ENCODE measurements around the gene CDC27.
"Not testable (repeated sequence)": the region's sequence is repeated elsewhere in the genome, so short reads cannot be mapped to it uniquely, and the experiment has no call there.

The CDC27 gene

DNA sequence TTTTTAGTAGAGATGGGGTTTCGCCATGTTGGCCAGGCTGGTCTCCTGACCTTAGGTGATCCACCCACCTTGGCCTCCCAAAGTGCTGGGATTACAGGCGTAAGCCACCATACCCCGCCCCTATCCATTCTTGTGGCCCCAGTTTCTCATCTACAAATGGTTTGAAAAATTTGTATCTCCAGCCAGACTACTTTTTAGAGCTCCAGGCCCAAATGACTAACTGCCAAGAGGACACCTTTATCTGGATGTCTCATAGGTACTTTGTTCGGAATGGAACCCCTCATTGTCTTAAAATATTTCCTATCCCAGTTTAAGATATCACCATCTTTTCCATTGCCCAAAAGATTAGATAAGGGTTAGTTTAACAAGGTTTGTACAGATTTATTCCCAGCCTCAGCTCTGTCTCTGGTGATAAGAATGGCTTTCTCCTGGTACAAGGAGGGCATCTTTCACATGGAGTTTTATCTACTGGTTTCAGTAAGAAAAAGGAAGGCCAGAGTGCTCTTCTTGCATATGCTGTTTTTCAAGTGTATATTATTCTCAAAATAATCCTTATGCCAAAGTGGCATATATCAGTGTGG, 4.9 kb upstream of the CDC27 start:
- DNase-seq (ENCODE audit: low read depth): no peak

DNA sequence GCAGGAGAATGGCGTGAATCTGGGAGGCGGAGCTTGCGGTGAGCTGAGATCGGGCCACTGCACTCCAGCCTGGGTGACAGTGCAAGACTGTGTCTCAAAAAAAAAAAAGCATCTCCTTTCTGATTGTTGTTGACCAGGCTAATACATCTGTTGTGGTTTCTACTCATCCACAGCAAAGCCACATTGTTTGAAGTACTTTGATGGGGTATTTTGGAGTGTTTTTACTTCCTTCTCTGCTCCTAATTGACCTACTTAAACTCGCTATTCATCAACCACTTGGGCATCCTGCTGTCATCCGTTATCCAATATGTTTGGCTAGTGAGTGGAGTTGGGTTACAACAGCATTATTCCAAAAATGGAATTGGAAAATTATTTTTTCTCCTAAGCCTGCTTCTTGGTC, 3.5 kb upstream of the CDC27 start:
- DNase-seq (ENCODE audit: low read depth): no peak

DNA sequence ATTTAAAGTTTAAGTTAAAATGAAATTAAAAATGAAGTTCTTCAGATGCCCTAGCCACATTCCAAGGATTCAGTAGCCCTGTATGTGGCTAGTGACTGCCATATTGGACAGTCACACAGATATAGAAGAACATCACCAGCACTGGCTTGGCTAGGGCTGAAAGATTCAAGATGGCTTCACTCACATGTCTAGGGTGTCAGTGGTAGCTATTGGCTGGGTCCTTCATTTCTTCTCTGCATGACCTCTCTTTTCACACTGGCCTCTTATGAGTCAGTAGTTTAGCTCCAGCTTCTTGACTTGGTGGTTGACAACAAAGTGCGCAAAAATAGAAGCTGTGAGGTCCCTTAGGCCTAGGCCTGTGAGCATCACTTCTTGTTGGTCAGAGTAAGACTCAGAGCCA, 1.7 kb upstream of the CDC27 start:
- no peak for DNase-seq (ENCODE audit: low read depth)

DNA sequence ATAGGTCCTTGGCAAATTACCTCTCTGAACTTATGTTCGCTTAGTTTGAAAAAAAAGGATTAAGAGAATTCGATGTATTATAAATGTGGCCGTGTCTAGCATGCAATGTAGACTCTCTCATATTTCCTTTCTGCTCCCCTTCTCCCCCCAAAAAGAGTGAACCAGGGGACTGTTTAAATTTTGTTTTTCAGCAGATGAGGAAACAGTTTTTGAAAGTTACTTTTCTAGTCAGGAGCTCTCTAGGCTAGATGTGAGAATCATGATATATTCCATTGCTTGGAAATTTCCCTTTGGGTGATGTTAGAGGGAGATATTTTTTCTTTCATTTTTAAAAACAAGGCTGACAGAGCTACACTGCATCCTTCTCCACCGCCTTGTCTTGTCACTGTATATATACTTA, 1.1 kb upstream of the CDC27 start:
- DNase-seq (ENCODE audit: low read depth): no peak

DNA sequence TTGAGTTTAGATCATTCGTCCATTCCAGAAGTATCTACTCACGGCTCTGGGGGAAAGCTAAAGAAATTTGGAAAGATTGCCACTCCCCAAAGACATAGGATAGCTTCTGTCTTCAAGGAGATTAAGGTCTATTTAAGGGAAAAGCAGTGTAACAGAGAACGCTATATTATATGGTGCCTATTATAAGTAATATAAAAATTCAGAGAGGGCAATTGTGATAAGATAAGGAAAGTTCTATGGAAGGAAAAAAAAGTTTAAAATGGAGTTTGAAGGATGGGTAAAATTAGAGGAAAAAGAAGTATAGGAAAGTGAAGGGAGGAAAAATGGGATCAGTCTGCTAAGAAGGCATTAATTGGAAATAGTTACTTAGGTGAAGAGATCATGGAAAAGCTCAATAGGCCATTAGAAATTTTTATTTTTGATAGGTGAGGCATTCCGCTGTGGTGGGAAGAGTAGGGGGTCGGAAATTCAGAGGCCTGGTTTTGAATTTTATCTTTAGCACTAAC, 690 bp upstream of the CDC27 start:
- DNase-seq (ENCODE audit: low read depth): no peak

DNA sequence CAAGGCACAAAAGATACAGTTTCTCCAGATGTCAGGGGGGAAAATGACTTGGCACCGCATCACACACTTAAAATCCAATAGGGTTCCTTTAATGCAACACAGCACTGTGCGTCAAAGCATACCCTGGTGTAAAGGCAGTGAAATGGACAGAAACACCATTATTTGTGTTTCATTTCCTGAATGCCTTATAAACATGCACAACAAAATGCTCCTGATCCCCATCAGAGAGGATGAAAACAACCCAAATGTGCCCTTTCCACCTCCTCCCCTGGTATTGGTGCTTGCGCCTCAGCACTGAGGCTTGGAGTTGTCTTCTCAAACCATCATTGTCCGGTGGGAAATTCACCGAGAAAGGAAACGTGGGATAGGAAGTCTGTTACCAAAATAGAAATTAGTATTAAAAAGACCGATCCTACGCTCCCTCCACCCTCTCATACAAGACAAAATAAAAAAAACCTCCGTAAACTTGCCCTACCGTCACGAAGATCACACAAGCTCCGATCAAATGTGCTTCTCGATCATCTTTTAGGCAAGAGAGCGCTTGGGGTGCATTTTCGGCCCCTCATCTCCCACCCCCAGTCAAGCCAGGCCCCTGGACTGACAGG, 722 bp downstream of the CDC27 start:
- peak; percentile 18 for DNase-seq (ENCODE audit: low read depth)

DNA sequence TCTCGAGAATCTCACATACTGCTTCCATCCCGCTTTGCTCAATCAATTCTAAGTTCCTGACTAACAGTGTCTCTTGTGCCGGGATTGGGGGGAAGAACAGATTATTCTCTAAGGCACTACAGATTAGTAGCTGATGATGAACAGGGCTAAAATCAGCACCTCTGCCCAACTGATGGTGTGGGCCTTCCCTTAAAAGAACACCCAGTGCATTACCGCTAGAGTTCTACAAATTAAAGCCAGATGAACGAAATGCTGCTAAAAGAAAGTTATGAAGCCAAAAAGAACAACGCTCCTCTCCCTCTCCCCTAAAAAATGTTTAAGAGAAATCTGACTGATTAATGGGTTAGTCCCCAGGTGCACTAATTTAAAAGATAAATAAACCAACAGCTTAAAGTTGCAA, 4.4 kb downstream of the CDC27 start:
- DNase-seq (ENCODE audit: low read depth): peak; percentile 17

DNA sequence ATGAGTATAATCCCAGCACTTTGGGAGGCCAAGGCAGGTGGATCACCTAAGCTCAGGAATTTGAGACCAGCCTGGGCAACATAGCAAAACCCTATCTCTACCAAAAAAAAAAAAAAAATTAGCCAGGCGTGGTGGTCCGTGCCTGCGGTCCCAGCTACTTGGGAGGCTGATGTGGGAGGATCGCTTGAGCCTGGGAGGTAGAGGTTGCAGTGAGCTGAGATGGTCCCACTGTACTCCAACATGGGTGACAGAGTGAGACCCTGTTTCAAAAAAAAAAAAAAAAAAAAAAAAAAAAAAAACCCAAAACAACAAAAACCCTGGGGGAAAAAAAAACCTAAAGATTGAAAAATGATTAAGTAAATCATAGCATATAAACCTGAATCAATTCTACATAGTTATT, 8.1 kb downstream of the CDC27 start:
- not testable (repeated sequence) for DNase-seq (ENCODE audit: low read depth)

DNA sequence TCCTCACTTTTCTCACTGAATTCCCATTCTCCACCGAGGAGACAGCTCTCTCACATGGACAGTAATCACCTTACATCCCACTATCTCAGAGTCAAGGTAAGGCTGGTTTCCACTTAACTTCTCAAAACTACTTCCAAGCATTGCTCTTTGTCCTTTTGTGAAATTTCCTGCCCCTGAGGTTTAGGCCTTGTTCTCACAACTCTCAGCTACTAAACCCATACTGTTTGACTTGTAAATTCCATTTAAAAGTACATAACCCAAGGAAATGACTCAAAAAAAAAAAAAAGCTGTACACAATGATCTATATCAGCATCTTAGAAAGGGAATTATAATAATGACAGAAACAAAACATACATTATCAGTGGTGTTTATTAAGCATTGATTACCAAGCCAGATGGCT, 8.8 kb downstream of the CDC27 start:
- DNase-seq (ENCODE audit: low read depth): no peak

DNA sequence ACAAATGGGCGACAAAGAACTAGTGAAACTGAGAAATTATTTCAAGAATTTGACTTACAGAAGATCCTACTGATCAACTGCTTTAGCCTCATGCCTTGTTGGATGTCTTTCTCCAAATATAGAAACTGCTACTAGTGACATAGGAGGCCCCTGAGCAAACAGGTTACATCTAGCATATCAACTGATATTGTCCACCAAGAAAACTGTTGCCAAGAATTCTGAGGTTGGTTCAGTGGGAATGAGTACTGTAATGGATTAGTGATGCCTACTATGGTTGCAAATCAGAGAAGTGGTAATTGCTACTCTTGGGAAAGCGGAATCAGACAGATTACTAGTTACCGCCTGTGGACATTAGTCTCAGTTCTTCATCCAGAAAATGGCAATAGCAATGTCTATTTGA, 10.0 kb downstream of the CDC27 start:
- DNase-seq (ENCODE audit: low read depth): no peak

DNA sequence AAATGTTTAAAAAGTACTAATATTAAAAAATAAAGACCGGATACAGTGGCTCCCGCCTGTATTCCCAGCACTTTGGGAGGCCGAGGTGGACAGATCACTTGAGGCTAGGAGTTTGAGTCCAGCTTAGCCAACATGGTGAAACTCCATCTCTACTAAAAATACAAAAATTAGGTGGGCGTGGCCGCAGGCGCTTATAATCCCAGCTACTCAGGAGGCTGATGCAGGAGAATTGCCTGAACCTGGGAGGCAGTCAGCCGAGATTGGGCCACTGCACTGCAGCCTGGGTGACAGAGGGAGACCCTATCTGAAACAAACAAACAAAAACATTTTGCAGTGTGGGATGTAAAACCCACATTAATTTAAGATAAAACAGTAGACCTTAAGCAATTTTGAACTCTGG, 11.8 kb downstream of the CDC27 start:
- no peak for DNase-seq (ENCODE audit: low read depth)

DNA sequence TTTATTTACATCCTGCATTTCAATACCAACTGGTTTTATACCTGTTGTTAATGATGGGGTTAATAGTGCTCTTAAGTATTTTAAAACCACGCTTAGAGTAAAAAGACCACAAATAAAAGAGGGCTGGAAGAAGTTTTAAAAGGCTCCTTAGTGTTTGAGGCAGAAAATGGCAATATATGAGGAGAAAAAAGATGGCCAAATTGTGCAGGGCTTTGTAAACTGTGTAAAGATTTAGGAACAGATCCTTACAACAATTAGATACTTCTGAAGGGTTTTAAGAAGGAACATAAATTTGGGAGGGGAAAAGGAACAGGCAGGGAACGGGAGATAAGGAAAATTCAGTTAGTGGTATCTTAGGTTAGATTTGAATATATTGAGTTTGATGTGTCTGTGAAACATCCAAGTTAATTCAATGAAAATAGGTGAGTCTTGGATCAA, 12.7 kb downstream of the CDC27 start:
- DNase-seq (ENCODE audit: low read depth): no peak

DNA sequence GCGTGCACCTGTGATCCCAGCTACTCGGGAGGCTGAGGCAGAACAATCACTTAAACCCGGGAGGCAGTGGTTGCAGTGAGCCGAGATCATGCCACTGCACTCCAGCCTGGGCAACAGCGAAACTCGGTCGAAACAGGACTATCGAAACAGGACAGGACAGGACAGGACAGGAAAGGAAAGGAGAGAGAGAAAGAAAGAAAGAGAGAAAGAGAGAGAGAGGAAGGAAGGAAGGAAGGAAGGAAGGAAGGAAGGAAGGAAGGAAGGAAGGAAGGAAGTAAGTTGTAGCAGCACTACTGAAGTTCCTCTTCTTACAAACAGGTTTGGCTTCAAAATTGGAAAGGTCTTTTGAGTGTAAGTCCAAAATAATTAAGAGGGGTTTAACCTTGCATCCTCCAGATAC, 14.3 kb downstream of the CDC27 start:
- DNase-seq (ENCODE audit: low read depth): not testable (repeated sequence)

DNA sequence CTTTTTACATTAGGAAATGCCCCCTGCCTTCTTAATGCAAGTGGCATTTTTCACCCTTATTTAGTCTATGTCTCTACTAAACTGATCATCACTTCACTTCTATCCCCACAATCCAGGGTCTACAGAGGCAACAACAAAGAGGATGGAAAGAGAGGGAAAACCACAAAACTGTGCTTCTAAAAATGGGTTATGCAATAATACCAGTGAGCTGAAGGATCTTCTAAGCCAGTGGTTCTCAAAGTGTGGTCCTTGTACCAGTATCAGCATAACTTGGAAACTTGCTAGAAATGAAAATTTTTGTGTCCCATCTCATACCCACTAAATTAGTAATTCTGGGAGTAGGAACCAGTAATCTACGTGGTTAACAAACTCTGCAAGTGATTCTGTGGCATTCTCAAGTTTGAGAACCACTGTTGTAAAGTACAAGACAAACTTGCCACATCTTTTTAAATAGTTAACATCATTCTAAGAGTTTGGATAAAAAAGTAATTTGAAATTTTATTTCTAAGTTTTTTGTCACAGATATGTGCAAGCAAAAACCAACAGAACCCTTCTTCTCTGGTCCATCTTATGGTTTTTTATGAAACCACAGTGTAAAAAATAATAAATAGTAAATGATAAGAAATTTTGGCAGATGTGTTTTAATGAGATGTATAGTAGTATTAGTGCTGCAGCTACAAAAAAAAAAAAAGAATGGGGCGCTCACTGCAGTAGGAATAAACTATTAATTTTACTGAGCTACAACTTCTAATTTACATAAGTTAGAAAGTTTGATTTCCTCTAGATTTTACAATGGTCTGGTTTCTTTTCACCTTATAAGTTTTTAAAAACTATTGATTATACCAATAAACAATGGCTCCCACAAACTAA, 16.2 kb downstream of the CDC27 start:
- DNase-seq (ENCODE audit: low read depth): no peak

DNA sequence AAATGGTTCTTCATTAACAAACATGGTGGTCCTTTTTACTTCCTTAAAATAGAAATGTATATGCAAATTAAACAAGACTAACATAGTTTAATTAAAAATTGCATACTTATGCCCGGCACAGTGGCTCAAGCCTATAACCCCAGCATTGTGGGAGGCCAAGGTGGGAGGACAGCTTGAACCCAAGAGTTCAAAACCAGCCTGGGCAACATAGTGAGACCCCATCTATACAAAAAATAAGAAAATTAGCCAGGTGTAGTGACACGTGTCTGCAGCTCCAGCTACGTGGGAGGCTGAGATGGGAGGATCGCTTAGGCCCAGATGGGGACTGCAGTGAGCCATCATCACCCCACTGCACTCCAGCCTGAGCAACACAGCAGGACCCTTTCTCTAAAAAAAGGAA, 18.4 kb downstream of the CDC27 start:
- DNase-seq (ENCODE audit: low read depth): no peak

DNA sequence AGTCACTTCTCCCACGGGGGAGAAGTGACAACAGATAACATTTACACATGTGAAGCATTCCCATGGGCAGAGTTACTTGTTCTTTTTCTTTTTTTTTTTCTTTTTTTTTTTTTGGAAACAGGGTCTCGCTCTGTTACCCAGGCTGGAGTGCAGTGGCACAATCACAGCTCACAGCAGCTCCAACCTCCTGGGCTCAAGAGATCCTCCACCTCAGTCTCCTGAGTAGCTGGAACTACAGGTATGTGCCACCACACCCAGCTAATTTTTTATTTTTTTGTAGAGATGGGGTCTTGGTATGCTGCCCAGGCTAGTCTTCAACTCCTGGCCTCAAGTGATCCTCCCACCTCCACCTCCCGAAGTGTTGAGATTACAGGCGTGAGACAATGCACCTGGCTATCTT, 20.2 kb downstream of the CDC27 start:
- DNase-seq (ENCODE audit: low read depth): not testable (repeated sequence)

DNA sequence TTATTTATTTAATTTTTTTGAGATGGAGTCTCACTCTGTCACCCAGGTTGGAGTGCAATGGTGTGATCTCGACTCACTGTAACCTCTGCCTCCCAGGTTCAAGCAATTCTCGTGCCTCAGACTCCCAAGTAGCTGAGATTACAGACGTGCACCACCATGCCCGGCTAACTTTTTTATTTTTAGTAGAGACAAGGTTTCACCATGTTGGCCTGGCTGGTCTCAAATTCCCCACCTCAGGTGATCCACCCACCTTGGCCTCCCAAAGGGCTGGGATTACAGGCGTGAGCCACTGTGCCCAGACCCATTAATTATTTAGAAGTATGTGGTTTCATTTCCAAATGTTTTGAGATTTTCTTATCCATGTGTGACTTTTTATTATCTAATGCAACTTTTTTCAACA, 22.2 kb downstream of the CDC27 start:
- DNase-seq (ENCODE audit: low read depth): not testable (repeated sequence)

DNA sequence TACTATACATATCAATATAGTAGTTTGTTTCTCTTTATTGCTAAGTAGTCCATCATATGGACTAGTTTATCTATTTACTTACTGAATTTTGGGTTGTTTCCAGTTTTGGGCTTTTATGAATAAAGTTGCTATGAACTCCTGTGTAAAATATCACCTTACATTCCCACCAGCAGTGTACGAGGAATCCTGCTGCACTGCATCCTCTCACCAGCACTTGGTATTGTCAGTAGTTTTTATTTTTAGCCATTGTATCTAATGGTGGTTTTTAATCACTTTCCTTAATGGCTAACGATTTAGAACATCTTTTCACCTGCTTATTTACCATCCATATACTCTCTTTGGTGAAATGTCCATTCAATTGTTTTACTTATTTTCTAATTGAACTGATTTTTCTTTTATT, 24.0 kb downstream of the CDC27 start:
- DNase-seq (ENCODE audit: low read depth): no peak

DNA sequence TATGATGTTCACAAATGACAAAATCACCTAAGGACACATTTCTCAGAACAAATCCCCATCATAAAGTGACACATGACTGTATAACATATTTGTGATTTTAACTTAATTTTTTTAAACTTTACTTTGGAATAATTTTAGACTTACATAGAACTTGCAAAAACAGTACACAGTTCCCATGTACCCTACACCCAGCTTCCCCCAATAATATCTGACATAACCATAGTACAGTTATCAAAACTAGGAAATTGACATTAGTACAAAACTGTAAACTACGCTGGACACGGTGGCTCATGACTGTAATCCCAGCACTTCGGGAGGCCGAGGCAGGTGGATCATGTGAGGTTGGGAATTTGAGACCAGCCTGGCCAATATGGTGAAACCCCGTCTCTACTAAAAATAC, 24.8 kb downstream of the CDC27 start:
- DNase-seq (ENCODE audit: low read depth): no peak

DNA sequence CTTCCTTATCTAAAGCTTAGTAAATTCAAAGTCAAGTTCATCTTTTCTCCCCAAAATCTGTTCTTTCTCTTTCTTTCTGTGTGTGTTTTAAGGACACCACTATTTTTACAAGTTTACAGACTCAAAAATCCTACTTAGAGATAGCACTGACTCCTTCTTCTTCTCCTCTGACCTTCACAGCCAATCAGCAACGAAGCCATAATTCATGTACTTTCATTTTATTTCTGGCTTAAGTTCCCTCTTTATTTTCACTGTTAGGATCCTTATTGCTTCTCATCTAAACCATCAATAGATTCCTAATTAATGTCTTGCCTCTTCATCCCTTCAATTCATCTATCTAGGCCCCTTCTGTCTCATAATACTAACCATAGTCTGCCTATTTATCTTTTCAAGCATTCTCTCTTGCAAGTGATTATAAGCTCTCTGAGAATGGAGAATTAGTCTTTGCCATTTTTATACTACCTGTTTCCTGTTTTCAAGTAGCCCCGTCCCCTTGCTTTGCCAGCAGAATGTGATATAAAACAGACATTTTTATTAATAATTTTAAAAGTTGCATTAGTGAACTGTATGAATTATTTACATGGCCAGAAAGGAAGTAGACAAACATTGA, 27.0 kb downstream of the CDC27 start:
- no peak for DNase-seq (ENCODE audit: low read depth)

DNA sequence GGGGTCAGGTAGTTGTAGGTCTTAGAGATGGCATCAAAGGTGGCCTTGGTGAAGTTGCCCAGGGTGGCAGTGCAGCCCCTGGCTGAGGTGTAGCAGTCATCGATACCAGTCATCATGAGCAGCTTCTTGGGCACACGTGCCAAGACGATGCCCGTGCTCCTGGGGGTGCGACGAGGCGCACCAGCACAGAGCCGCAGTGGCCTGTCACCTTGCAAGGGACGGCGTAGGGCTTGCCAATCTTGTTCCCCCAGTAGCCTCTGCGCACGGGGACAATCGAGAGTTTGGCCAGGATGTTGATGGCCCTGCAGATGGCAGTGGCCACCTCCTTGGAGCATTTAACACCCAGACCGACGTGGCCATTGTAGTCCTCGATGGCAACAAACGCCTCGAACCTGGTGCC, 29.8 kb downstream of the CDC27 start:
- no peak for DNase-seq (ENCODE audit: low read depth)

DNA sequence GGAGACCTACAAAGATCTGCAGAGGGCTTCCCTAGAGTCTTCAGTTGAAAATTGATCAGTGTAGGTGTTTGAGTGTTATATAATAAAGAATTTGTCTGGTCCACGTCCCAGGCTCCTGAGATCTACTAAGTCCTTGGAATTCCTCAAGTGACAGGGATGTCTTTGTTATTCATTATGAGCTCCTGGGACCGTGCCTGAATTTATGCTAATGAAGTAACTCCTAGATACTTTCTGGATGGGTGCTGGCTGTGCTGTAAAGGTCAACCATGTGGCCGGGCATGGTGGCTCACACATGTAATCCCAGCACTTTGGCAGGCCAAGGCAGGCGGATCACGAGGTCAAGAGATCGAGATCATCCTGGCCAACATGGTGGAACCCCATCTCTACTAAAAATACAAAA, 43.7 kb downstream of the CDC27 start:
- DNase-seq (ENCODE audit: low read depth): no peak

DNA sequence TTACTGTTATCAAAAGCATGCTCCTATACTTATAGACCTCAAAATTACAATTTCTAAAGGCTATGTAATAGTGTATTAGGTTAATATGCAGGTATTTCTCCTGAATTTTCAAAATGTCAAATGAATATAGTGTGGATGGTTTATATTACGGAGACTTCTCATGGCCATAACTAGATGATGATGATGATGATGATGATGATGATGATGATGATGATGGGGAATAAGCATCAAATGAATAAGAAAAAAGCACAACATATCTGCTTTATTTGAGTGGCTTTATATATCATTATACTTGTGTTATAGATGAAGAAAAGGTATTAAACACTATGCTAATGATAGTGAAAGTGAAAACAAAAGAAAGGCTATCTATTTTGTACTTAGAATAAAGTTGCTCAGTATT, 53.9 kb downstream of the CDC27 start:
- no peak for DNase-seq (ENCODE audit: low read depth)

Measured in fibroblast of the conjunctiva (primary cell).